Limb (tissue), 2 donors: ENCODE data around the gene C3orf22.
"Not testable (repeated sequence)": the region's sequence is repeated elsewhere in the genome, so short reads cannot be mapped to it uniquely, and the experiment has no call there.

ENCODE experiments used
- DNase-seq, 2 donors: peaks; one replicate each; pipeline ENCODE4 v3.0.0-alpha.2; 2016; ENCODE audit errors: extremely low spot score in 2 of 2

C3orf22 gene

DNA sequence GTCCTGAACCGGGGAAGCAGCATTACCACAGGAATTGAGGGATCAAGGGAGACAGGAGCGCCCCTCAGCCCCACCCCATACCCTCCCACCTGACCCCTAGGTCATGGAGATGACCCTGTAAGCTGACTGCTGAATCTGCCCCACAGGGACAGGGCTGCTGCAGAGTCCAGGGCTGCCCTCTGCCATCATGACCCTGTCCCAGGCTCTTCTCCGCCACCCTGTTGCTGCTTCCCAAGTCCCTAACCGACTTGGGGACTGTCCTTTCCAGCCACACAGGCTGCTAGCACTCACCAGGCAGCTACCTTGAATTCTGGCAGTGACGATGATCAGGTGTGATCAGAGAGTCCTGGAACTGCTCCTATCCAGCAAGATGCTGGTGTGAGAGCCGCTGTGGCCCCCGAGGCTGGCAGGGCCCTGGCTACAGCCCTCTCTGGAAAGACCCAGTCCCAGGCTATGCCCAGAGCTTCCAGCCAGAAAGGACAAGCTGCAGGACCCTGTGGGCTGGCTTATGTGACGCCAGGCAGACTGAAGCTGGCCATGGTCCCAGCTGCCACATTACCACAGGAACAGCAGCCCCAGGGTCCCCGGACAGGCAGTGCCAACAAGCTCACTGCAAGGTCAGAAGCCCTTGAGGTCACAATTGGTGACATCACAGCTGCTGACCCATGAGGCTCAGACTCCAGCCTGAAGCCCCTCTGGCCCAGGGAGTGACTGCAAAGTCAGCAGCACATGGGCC, at the start of gene C3orf22:
C3orf22 (minus strand) TSS at position 597 of the 736 bp plus-strand sequence. CDS start 5,542 bp downstream, outside the sequence.
- DNase-seq, result peak in 1 of 2 donors; percentile 16

- DNase-seq, result no peak
These were observed 48.6 kb upstream of the C3orf22 start for GRCh38 chr3:126607214-126607908.

DNA sequence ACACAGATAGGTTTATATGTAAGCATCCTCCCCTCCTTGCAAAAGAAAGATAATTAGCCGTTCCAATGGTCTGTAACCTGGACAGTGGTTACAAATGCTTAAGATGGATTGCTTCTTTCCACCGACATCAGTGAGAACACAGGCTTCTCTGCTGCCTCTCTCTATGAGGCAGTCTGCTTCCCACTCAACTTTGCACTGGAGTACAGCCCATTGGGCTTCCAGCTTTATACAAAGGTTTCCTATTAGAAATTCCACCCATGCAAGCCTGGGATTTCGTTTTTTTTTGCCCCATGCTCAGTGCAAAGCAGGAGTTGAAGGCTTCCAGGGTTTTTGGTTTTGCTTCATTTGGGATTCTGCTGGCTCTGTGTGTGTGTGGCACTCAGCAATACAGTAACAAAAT, 47.3 kb upstream of the C3orf22 start:
- DNase-seq, result no peak

DNA sequence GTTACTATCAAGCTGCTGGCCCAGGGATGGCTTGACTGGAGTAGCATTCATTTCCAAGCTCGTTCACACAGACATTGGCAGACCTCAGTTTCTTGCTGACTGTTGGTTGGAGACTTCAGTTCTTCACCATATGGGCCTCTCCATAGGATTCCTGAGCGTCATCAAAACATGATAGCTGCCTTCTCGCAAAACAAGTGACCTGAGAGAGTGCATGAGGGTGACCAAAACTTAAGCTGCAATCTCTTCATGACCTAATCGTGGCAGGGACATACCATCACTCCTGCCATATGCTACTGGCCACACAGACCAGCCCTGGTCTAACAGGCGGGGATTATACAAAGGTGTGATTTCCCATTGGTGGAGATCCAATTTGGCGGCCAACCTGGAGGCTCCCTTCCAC, 46.0 kb upstream of the C3orf22 start:
- no peak for DNase-seq

- no peak for DNase-seq
These were observed 40.4 kb upstream of the C3orf22 start for GRCh38 chr3:126599101-126599500.

DNA sequence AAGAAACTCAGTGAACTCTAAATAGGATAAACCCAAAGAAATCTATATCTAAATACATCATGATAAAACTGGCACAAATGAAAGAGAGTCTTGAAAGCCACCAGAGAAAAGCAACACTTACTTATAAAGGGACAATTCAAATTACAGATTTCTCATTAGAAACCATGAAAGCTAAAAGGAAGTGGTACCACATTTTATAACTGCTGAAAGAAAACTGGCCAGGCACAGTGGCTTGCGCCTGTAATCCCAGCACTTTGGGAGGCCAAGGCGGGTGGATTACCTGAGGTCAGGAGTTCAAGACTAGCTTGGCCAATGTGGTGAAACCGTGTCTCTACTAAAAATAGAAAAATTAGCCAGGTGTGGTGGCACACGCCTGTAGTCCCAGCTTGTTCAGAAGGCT, 36.7 kb upstream of the C3orf22 start:
- not testable (repeated sequence) for DNase-seq

DNA sequence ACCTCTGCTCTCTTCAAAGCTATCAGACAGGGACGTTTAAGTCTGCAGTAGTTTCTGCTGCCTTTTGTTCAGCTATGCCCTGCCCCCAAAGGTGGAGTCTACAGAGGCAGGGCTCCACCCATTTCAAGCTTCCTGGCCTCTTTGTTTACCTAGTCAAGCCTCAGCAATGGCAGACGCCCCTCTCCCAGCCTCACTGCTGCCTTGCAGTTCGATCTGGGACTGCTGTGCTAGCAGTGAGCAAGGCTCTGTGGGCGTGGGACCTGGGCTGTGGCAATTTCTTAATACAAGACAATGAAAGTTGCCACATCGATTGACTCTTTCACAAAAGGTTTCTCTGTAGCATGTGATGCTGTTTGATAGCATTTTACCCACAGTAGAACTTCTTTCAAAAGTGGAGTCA, 32.8 kb upstream of the C3orf22 start:
- DNase-seq, result not testable (repeated sequence)

DNA sequence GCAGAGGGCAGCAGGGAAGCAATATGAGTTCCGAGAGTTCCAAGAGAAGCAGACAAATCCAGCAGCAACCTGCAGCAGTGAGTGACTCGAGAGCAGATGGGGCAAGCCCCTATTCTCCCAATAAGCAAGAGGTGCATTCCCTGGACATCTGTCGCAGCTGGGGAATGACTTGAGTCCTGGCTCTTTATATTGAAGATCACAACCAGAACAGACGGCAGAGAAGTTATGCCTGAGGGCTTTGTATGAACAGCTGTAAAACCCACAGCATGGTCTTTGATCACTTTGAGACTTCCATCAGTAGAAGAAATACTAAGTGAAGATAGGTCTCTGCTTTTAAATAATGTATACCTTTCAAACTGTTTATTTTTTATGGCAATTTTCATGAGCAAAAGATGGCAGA, 23.6 kb upstream of the C3orf22 start:
- no peak for DNase-seq

GRCh38 chr3:126581569-126581968, 22.8 kb upstream of the C3orf22 start:
- DNase-seq, result no peak

DNA sequence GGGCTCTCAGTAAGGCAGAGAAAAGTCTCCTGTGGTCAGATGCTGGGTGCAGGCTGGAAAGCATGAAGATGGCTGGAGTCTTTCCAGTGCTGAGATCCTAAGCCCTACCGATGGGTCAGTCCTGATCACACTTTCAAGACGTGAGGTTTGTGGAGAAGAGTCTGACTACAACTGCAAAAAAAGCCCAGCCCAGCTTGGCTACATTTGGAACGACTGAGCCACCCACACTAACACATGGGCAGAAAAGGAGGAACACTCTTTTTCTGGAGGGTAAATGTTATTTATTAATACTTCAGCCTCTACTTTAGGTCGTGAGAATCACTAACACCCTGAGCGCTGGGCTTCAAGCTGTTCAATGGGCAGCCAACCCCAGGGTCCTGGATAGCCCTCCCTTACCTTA, 22.0 kb upstream of the C3orf22 start:
- no peak for DNase-seq

DNA sequence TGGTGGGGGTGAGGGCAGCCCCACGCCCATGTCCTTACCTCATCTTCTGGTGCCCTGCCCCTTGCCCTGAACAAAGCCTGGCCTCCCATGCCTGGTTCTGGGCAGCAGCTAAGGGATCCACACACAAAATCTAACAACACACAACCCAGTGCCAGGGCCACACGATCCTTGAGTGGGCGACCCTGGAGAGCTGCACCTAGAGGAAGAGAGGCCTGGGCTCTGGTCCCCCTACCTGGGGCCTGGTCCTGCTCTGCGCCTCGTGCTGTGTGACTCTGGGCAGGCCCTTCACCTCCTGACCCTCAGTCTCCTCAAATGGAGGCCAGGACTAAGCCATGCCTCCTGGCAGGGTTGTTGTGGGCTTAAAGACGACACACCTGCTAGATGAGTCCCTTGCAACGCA, 20.0 kb upstream of the C3orf22 start:
- DNase-seq, result no peak

DNA sequence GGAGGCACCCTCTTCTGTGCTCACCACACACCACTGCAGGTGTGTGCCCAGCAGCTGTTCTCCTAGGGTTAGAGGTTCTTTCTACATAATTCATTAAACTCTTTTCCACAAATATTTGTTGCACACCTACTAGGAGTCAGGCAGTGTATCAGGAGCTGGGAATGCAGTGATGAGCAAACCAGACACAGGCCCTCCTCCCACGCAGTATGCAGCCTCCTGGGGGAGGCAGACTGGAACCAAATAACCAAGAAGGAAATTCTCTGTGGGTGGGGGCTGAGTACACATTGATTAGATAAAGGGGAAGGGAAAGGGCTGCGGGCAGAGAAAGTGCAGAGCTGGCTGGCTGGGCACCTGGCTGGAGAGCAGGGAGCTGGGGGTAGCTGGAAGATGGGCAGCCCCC, 18.5 kb upstream of the C3orf22 start:
- no peak for DNase-seq

GRCh38 chr3:126573492-126574117, 14.9 kb upstream of the C3orf22 start:
- DNase-seq, result no peak

DNA sequence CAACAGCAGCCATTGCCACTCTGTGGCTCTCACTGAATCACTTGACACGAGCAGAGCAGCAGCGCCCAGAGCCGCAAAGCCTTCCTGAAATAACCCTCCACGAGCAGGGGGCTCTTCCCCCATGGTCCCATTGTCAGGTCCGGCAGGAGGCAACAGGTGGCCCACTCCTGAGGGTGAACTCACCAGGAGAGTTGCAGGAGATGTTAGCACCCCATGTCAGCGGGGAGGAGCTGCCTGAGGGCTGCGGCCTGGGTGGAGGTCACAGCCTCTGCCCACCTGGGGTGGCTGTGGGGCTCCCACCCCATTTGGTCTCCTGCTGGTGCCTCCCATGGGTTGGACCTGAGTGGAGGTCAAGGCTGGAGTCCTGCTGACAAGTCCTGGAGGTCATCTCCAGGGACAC, 12.3 kb upstream of the C3orf22 start:
- DNase-seq, result no peak

GRCh38 chr3:126570103-126570541, 11.4 kb upstream of the C3orf22 start:
- no peak for DNase-seq

DNA sequence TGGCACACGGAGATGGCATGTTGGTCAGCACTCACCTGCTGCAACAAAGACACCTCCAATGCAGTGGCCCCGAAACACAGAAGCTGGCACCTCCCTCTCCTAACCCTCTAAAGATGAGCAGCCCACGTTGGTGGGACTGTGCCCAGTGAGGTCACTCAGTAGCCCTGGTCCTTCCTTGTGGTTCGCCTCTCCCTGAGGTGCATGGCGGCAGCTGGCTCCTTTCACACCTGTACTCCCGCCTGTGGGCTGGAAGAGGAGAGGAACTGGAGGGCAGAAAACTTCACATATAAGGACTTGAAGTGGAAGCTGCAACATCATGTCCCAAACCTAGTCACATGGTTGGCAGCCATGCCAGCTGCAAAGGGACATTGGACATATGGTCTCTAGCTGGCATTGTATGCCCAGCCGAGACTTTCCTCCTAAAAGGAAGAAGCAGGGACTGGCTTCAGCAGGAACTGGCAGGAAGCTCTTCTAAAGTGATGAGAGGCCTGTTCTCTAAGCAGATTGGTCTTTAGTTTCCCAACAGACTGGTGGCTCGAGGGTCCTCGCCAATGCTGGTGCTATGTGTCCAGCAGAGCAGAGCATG, 10.8 kb upstream of the C3orf22 start:
- no peak for DNase-seq

DNA sequence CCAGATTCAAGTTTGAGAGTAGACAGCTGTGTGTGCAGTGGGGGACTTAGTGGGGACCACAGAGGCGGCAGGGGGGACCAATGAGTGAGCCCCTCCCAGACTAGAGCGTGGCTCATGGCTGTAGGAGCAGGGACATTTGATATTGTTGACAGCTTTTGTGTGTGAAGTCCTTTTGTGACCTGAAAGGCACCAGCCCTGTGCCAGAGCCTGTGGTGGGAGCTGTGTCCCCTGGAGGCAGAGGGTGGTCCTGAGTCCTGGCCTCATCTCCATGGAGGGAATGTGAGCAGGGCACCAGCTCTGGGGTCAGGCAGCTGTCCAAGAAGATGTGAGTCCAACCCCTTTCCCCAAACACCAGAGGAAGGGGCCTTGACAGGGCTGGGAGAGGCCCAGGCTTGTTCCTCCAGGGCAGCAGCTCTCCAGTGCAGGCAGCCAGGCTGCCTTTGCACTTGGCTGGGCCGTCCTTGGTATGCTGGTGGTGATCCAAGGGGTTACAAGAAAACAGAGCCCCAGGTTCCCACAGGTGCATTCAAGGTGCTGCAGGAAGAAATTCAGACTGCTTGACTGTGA, 10.1 kb upstream of the C3orf22 start:
- no peak for DNase-seq

DNA sequence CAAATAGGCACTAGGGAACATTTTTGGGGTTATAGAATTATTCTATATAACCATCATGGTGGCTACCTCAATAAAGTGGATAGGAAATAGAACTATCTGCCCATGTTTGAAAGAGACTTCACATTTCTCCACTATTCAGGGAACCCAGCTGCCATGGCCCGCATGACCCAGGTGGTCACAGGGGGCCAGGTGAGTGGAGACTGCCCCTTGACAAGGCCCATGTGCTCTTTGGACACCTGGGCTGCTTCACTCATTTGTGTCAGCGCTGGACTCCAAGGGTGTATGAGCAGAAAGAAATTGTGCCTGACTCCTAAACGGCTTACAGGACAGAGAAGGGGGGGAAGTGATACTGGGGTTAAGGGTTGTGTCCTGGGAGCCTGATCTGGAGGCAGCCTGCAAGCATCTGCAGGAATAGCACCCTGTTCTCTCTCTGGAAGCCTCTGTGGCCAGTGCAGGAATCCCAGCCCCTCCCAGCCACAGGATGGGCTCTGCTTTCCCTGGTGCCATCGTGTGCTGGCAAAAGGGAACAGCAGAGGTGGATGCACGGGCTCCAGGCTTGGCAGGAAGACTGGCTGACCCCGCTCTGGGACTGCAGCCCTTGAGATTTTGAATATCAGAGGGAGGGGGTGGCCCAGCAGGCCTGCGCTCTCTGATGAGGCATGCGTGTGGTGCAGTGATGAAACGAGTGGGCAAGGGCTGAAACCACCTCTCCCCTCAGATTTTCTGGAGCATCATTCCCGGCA, 9.1 kb upstream of the C3orf22 start:
- no peak for DNase-seq

DNA sequence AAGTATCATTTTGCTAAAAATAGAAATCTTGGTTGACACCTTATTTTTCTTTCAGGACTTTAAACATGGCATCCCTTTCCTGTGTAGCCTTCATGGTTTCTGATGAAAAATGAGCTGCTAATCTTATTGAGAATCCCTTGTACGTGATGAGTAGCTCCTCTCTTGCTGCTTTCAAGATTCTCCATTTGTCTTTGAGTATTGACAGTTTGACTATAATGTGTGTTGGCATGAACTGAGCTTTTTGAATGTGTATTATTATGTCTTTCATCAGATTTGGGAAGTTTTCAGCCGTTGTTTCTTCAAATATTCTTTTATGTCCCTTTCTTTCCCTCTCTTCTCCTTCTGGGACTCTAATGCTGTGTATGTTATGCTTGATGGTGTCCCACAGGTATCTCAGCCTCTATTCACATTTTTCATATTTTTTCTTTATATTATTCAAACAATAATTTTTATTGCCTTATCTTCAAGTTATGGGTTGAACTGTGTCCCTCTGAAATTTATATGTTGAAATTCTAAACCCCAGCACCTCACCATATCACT, 4.1 kb upstream of the C3orf22 start:
- DNase-seq, result no peak

DNA sequence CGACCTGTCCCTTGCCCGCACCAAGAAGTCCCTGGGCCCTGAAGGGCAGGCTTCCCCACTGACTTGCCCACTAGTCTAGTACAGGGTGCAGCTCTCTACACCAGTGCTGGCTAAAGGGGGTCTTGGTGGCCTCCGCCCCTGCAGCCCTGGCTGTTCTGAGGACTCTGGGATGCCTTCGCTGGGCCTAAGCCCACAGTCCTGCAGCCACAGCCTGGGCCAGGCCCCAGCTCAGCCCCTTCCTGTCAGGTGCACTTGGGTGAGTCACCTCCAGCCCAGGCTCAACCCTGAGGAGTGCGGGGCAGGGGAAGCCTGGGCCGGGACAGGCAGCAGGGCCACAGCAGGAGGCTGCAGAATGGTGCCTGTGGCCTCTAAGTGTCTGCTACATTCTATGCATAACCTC, 971 bp downstream of the C3orf22 start:
- DNase-seq, result no peak

- DNase-seq, result peak in 1 of 2 donors; percentile 10
These were observed 1.4 kb downstream of the C3orf22 start for GRCh38 chr3:126557415-126557745.
